ENCODE measurements around the gene GNRH2.

GRCh38 chr20:3082955-3083952 lies 39.8 kb downstream of the GNRH2 start:
- TF ChIP-seq POLR2AphosphoS2 (IDR thresholded peaks at IDR 0.05; ENCODE audit: low read depth, low read length) (no peak), EZH2 (IDR thresholded peaks at IDR 0.05; ENCODE audit: borderline replicate concordance, control insufficient read depth, low read depth, low read length) (no peak), CTCF (IDR thresholded peaks at IDR 0.05 in 2 of 3, conservative IDR thresholded peaks at IDR 0.05 in 1 of 3; ENCODE audit: control insufficient read depth in 2 of 3, extremely low read depth in 1 of 3, insufficient read depth in 1 of 3, low read depth in 3 of 3, low read length in 3 of 3) (no peak), USF1 (IDR thresholded peaks at IDR 0.05; ENCODE audit: borderline replicate concordance, extremely low read length, insufficient read depth, low read depth, low read length) (no peak), SRF (IDR thresholded peaks at IDR 0.05; ENCODE audit: low read depth in 2 of 2, low read length in 2 of 2) (no peak), YY1 (IDR thresholded peaks at IDR 0.05; ENCODE audit: low read depth, low read length) (no peak), ATF2 (IDR thresholded peaks at IDR 0.05; ENCODE audit: low read length) (no peak), MXI1 (IDR thresholded peaks at IDR 0.05; ENCODE audit: low read depth, low read length) (no peak), EP300 (IDR thresholded peaks at IDR 0.05; ENCODE audit: borderline replicate concordance in 1 of 2, control insufficient read depth in 1 of 2, low read depth in 2 of 2, low read length in 2 of 2) (no peak)

Measured in GM12878 (cell line).